Fibroblast of peridontal ligament (primary cell): ENCODE data around the gene RNLS.
A peak's percentile ranks its signal among the peaks of the same experiment; 100 is the strongest.

Experiments used
- DNase-seq: peaks from one replicate; pipeline ENCODE4 v3.0.0-alpha.2; 2010; ENCODE audit errors: extremely low read depth

The RNLS gene

GRCh38 chr10:88553116-88553752 lies 29.9 kb downstream of the RNLS start:
- peak; percentile 94 for DNase-seq

GRCh38 chr10:88551246-88551645 lies 31.9 kb downstream of the RNLS start:
- DNase-seq: no peak

DNA sequence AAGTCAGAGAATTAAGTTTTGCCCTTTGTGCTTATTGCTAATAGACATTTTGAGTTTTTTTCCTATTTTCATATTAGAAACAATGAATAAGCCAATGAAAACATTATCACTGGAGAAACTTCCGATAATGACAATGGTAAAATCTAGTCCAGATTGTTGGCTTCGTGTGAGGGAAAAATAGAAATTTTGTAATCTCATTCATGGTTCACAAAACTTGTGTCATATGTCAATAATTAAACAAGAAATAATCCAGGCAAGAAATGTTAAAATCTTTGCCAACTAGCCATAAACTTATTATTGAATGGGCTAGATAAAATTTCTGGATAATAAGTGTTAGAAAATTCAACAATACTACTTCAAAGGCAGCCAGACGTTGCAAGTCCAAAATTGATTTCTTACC lies 36.6 kb downstream of the RNLS start:
- no peak for DNase-seq

DNA sequence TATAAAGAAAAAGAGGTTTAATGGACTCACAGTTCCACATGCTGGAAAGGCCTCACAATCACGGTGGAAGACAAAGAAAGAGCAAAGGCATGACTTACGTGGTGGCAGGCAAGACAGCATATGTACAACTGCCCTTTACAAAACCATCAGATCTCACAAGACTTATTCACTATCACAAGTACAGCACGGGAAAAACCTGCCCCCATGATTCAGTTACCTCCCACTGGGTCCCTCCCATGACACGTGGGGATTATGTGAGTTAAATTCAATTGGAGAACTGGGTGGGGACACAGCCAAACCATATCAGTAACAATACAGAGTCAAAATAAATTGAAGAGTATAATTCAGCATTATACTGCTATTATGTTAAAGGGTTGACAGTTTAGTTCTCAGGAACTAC lies 37.8 kb downstream of the RNLS start:
- no peak for DNase-seq

DNA sequence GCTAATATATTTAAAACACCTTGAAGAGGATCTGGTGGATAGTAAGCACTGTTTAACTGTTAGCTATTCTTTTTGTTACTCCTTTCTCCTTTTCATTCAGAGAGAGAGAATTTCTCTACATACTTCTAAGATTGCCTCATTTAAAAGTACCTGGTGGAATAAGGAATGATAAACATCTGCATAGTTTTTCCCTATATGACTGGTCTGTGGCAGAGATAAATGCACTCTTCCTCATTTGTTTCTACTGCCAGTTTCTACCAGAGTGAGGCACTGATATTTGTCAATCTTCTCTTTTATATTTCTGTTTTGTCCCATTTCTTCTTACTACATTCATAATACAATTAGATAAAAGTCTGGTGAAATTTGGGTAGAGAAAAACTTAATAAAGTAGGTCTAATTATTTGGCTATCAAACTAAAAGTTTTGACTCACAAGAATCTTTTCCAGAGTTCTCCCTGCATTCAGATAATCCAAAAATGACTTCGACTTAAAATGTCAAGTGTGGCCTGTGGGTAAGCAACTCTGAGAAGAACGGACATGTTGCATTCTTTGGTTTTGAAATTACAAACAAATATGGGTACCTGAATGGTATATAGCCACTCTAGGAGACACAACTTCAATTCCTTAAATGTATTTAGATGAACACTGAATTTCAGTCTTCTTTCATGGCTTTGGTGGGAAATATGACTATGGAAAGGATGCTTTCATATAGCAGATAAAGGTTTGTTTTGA lies 38.8 kb downstream of the RNLS start:
- no peak for DNase-seq

GRCh38 chr10:88542522-88542921 lies 40.6 kb downstream of the RNLS start:
- no peak for DNase-seq

DNA sequence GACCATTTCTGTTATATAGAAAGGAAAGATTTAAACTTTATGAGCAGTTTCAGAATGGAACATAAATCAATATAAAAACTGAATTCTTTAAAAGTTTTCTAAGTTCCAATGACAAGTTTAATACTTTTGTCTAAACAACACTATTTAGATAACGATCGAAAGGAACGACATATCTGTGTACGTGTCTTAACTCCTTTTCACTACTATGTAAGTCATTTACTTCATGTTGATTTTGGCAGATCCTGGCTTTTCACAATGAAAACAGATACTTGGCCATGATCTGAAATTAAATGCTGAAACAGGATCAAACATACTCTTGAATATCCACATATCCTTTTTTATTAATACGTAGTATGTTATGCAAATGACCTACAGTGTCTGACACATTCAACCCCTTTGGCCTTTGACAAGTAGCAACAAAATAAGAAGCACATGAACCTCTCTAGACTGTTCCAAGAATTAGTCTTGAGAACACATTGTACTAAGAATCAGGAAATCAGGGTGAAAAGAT lies 41.9 kb downstream of the RNLS start:
- no peak for DNase-seq

DNA sequence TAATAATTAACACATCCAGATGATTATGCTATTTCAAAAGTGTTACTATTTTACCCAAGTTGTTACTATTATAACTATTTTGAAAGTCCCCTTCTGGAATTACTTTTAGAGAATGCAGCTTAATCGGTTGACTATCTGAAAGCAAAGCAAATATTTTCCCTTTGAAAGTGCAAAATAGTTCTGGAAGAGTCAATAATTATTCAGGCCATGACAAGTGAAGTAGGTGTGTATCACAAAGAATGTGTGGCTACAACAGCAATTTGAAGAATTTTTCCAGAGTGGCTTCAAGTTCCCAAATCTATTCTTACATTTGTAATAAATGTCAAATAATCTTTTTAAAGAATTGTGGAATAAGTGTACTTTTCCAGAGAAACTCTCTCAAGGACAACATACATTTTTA lies 42.8 kb downstream of the RNLS start:
- DNase-seq: no peak

DNA sequence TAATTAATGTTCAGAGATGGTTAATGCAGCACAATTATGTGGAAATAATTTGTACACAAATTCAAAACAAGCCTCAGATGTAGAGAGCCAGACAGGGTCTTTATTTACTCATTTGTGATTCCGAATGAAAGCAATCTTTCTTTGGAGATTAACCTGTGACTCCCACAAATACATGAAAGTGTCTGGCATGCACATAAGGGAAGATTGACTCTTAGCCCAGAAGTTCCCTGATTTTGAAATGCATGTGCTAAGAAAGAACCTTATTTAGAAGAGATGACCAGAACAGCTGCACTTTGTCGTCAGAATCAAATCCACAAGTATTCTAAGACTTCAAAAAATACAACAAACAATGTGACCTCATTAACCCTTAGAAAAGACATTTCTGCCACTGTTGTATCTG lies 45.1 kb downstream of the RNLS start:
- DNase-seq: peak; percentile 98

GRCh38 chr10:88537322-88537721 lies 45.8 kb downstream of the RNLS start:
- DNase-seq: peak; percentile 42

- DNase-seq: no peak
Observed at GRCh38 chr10:88536437-88536836, 46.7 kb downstream of the RNLS start.

DNA sequence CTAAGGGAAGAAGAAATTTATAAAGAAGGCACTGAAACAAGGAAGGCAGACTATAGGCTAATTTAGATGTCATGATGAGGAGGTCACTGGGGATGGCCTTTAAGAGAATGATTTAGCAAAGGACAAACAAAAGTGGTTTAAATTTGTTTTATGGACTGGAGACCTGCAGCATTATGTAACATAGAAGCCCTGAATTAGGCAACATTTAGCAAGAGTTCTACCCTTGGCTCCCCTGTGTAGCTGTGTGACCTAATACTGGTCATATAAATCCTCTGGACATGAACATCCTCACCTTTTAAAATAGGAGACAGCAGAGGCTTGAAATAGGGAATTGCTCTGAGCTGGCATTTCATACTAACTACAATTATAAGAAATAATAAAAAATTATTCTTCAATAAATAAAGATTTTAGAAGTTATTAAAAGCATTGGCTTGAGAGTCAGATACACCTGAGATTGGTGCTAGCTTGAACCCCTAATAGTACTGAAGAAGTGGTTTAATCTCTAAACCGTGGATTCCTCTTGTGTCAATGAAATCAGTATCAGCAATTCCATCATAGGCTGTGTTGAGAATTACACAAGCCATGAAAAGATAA lies 48.9 kb downstream of the RNLS start:
- no peak for DNase-seq

DNA sequence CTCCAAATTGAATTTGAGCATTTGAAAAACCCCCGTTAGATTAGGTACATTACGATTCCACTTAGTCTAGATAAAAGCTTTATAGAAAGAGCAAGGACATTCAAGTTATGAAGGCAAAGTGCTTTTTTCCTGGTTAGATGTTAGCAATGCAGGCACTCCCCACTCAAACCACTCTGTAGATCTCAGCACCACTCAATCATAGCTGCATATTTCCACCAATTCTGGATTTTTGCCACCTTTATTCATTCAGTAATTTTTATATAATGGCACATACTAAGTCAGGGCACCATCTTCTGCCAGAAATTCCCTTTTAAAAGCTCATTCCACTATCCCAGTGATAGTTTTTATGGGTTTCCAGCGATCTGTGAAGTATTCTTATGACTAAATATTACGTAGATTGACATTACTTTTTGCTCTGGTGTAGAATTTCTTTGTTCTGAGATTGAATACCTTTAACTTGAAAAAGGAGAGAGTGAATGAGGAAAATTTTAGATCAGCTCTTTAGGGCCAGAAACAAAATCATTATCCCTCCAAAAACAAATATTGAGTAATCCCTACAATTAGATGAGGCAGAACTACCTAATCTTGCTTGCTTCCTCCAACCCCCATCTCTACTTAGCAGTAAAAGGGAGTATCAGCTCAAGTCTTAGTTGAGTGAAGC lies 51.6 kb downstream of the RNLS start:
- no peak for DNase-seq

GRCh38 chr10:88530629-88531391 lies 52.3 kb downstream of the RNLS start:
- no peak for DNase-seq

- DNase-seq: no peak
Observed at GRCh38 chr10:88530093-88530492, 53.0 kb downstream of the RNLS start.

GRCh38 chr10:88528806-88529570 lies 54.1 kb downstream of the RNLS start:
- DNase-seq: no peak

GRCh38 chr10:88528201-88528600 lies 54.9 kb downstream of the RNLS start:
- no peak for DNase-seq

DNA sequence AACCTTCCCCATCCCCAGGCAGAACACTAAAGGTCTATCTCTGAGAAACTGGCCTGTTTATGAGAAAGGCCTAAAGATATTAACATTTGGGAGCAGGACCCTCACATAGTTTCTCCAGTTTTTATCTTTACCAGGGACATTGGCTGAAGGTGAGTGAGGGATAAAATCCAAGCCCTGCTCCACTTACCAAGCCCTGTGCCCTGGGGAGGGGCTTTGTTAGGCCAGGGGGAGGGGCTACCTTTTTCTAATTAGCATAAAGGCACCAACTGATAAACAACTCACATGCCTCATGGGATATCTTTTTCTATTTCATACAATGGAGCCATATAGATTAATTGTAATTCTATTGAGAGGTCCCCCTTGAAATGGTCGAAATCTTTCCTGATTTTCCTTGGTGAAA lies 55.9 kb downstream of the RNLS start:
- no peak for DNase-seq

DNA sequence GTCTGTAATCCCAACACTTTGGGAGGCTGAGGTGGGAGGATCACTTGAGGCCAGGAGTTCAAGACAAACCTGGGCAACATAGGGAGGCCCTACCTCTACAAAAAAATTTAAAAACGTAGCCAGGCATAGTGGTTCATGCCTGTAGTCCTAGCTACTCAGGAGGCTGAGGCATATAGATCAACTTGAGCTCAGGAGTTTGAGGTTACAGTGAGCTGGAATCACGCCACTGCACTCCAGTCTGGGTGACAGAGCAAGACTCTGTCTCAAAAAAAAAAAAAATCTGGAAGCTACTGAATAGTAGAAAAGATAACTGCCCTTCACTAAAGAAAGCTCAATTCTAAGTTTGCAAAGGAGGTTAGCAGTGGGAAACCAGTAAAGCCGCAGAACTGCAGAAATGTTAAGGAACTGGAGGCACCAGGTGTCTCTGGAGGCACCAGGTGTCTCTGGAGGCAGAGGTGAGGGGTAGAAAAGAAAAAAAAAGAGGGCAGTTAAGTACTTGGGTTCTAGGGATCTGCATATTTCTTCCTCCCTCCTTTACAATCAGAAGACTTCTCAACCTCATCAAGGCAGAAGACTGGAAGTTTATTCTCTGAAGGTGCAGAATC lies 56.5 kb downstream of the RNLS start:
- no peak for DNase-seq

- DNase-seq: peak; percentile 56
Observed at GRCh38 chr10:88525371-88526069, 57.6 kb downstream of the RNLS start.
